KOPT-K1 (cell line): ENCODE data around the gene PPP1R7.
"Not testable (repeated sequence)": the region's sequence is repeated elsewhere in the genome, so short reads cannot be mapped to it uniquely, and the experiment has no call there.

Experiments used
- H3K27ac ChIP-seq: fragments of 200-600 bp; sonication (generic); 2 replicates; pipeline ENCODE4 v1.5.1; 2016; ENCODE audit warnings: antibody characterized with exemption, mild to moderate bottlenecking, low read depth, low read length; ENCODE audit not compliant: poor library complexity, severe bottlenecking
- H3K36me3 ChIP-seq: fragments of 200-600 bp; sonication (generic); 2 replicates; pipeline ENCODE4 v1.5.1; 2017; ENCODE audit warnings: antibody characterized with exemption, mild to moderate bottlenecking, low read length, moderate library complexity; ENCODE audit not compliant: insufficient read depth
- H3K9me3 ChIP-seq: fragments of 200-600 bp; sonication (generic); 2 replicates; pipeline ENCODE4 v1.5.1; 2017; ENCODE audit warnings: antibody characterized with exemption, low read length, mild to moderate bottlenecking; ENCODE audit not compliant: insufficient read depth, poor library complexity, severe bottlenecking

Gene PPP1R7

DNA sequence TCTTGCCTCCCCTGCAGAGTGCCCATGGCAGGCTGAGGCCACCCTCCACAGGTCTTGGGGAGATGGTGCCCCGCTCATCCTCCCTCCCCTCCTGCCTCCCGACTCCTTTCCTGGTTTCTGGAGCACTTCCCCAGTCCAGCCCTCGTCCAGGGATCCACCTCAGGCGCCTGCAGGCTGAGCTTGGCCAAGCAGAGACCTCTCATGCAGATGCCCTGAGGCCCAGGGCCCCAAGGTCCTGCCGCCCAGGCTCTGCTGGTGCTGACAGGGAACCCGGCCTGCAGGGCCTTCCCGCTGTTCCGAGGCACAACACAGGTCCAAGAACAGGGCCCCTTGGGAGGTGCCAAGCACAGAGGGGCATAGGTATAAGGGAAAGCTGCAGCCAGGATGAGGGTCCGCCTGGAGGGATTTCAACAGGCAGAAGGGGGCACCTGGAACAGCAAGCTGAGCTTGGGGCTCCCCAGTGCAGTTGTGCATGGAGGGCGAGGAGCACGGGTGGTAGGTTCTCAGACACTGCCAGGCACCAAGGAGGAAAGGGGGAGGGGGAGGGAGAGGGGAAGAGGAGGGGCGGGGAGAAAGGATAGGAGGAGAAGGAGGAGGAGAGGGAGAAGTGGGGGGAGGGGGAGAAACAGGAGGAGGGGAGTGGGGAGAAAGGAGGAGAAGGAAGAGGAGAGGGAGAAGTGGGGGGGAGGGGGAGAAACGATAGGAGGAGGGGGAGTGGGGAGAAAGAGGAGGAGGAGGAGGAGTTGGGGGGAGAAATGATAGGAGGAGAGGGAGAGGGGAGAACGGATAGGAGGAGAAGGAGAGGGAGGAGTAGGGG is 37.0 kb downstream of the PPP1R7 start:
- H3K36me3 ChIP-seq: peaks cover 16% of the 10 kb centered on the region
- H3K27ac ChIP-seq: no peak overlapping the region
- H3K9me3 ChIP-seq: no peaks in the 10 kb centered on the region

DNA sequence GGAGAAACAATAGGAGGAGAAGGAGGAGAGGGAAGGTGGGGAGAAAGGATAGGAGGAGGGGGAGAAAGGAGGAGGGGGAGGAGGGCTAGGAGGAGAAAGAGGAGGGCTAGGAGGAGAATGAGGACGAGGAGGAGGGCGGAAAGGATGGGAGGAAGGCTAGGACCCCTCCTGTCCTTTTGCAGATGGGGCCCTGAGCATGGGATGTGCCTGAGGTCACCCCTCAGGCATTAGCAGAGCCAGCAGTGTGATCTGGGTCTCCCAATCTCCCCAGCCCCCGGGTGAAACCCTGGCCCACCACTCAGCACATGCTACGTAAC is 37.6 kb downstream of the PPP1R7 start:
- H3K27ac ChIP-seq: no peak overlapping the region

DNA sequence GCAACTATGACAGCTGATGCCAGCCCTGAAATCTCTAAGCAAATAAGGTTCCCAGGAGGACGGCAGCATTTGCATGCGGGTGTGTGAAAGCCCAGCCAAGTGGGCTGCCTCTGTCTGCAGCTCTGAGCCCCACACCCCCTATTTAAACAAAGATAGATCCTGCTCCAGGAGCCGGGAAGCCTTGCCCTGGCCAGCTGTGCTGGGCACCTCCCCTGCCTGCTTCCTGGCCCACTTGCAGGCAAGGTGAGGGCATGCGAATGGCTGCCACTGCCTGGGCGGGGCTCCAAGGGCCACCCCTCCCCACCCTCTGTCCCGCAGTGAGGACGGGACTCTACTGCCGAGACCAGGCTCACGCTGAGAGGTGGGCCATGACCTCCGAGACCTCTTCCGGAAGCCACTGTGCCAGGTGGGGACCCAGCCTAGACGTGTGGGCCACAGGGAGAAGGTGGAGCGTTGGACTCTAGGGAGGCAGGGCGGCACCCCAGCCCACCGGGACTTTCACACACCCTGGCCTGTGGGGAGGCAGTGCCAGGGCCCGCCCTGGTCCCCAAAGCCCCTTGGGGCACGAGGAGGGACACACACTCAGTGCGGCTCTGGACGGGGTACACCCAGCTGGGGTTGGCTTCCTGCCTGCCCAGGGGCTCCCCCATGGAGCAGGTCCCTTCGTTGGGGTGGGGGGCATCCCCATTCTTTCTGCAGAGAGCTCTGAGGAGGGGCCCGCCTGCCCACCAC is 38.3 kb downstream of the PPP1R7 start, which contains the start of gene ANO7:
Gene ANO7 (plus strand): TSS at position 317 of the 732 bp plus-strand sequence. CDS start 1,387 bp downstream, outside the sequence.
- Histone ChIP-seq H3K36me3 (peaks cover 4% of the 10 kb centered on the region; the same call in 1 of the 2 replicates), H3K27ac (no peak within 1 kb of the TSS), H3K9me3 (no peaks in the 10 kb centered on the region)

More for the DNA sequence above, 37.6 kb downstream of the PPP1R7 start:
- Histone ChIP-seq H3K36me3 (peaks cover 10% of the 10 kb centered on the region), H3K9me3 (no peaks in the 10 kb centered on the region)

DNA sequence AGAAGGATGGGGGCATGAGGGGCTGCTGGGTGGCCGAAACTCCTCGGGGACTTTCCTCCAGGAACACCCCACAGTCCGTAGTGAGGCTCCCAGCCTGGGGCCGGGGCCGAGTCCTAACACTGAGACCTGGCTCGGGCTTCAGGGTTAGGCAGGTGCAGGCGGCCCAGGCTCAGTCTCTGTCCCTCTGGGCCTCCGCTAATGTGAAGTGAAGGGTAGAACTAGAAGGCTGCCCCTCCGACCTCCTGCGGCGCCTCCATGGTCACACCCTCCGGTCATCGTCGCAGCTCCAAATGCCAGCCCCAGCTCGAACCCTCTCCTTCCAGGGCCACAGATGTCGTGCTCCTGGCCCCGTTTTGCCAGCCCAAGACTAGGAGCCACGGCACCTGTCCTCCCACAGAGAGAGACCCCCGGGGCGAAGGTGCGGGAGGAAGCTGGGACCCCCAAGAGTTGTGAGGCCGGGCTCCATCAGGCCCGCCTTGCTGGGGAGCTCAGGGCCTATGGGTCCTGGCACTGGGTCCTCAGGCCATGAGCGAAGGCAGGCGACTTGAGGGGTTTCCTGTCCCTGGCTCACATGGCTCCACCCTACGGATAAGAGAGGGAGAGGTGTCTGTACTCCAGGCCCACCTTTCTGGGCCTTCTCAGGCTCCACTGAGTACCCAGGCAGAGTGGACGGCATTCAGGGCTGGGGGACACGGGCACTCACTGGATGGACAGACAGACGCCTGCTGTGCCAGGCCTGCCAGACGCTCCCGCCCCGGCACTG is 39.0 kb downstream of the PPP1R7 start:
- Histone ChIP-seq H3K27ac (no peak overlapping the region), H3K9me3 (no peaks in the 10 kb centered on the region), H3K36me3 (no peaks in the 10 kb centered on the region)

DNA sequence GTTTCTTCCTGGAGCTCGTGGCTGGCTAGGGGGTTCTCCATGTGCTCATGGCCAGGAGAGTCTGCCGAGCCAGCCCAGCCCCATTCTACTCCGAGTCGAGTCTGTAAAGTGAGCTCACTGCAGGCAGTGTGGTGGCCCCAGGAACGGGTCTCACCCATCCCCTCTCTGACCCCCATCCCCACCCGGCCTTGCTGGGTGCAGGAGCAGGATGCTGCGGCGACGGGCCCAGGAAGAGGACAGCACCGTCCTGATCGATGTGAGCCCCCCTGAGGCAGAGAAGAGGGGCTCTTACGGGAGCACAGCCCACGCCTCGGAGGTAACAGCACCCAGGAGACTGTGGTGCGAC is 39.6 kb downstream of the PPP1R7 start:
- Histone ChIP-seq H3K9me3 (no peaks in the 10 kb centered on the region), H3K27ac (no peak overlapping the region)

DNA sequence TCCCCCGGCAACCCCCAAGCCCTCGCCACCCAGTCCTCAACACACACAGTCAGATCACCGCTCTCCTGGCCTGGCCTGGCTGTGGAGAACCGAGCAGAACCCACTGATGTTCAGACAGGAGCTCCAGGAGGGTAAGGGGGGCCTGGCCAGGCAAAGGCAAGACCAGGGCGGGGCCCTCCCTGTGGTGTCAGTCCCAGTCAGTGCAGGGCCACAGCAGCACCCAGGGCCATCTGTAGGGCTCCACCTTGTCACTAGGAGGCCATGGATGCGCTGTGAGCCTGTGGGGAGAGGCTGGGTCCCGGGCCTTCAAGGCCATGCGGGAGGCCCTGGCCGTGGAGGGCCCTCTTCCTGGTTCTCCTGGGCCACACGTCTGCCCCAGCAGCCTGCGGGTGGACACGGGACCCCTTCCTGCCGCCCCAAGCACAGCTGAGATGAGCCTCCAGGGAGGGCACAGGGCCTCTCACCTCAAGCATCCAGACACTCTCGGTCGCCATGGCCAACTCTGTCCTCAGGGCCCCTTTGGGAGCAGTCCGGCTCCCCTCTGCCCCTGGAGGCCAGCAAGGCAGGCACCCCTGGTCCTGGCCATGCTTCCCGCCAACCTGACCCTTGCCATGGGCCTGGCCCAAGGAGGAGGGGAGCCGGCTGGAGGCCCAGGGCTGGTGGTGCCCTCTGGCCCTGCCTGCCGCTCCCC is 40.2 kb downstream of the PPP1R7 start:
- Histone ChIP-seq H3K27ac (no peak overlapping the region), H3K36me3 (no peaks in the 10 kb centered on the region)

More for the DNA sequence above, 39.6 kb downstream of the PPP1R7 start:
- no peaks in the 10 kb centered on the region for H3K36me3 ChIP-seq

DNA sequence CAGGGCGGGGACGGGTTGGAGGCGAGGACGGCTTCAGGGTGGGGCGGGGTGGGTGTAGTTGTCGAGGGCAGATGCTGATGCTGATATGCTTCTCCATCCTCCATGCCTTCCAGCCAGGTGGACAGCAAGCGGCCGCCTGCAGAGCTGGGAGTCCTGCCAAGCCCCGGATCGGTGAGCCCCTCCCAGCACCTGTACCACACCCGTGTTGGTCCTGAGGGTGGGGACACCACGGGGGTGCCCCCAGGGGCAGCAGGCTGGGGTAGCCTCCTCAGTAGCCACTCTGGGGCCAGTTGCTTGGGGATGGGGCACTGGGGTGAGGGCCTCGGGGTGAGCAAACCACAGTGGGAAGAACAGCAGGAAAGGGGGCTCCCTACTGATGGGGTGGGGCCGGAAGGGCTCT is 40.8 kb downstream of the PPP1R7 start:
- Histone ChIP-seq H3K9me3 (no peaks in the 10 kb centered on the region), H3K36me3 (no peaks in the 10 kb centered on the region), H3K27ac (no peak overlapping the region)

More for the DNA sequence above, 40.2 kb downstream of the PPP1R7 start:
- H3K9me3 ChIP-seq: no peaks in the 10 kb centered on the region

DNA sequence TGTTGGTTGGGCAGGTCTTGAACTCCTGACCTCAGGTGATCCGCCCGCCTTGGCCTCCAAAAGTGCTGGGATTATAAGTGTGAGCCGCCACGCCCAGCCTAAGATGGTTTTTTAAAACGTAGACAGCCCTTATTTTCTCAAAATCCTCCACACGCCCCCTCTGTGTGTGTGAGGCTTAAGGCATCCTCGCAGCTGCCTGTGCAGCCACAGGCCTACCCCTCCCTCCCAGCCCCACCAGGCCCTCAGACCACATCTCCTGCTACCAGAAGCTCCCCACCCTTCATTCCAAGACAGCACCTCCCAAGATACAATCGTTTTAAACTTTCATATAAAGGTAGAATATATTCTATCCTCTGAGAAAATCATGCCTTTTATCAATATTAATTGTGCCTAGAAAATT is 43.0 kb downstream of the PPP1R7 start:
- Histone ChIP-seq H3K36me3 (no peaks in the 10 kb centered on the region), H3K27ac (no peak overlapping the region), H3K9me3 (no peaks in the 10 kb centered on the region)

DNA sequence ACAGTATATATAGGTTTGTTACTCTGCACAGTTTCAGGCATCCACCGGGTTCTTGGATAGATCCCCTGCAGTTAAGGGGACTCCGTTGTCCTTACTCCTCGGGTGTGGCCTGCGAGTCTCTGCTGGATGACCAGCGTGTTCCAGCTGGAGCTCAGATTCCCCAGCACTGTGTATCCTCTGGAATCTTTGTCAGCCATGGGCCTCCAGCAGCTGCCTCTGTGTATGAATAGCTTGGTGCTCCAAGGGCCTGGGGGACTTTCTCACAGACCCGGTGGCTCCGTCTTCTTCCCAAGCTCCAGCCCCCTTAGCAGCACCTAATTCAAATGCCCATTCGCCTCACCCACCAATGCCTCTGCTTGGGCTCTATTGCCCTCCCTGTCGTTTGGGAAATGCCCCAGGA is 44.5 kb downstream of the PPP1R7 start:
- H3K27ac ChIP-seq: no peak overlapping the region
- no peaks in the 10 kb centered on the region for H3K9me3 ChIP-seq
- H3K36me3 ChIP-seq: no peaks in the 10 kb centered on the region

DNA sequence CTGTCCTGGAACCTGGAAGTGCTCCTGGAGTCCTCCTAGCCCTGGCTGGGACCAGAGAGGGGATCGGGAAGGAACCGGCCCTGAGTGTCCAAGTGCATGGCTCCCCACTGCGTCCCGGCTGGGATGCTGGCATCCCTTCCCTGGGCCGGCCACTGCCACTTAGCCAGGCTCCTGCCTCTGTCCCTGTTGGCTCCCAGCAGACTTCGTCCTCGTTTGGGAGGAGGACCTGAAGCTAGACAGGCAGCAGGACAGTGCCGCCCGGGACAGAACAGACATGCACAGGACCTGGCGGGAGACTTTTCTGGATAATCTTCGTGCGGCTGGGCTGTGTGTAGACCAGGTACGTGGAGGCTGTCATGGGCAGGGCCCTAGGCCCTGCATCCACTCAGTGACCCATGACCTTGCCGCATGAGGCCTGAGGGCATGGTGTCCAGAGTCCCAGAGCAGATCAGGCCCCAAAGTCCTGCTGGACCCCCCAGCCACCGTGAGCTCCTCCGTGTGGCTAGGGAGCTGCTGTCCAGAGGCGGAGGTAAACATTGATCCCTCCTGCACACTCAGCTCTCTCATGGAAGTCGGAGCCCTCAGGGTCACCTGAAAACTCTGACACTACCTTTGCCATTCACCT is 45.4 kb downstream of the PPP1R7 start:
- no peaks in the 10 kb centered on the region for H3K36me3 ChIP-seq
- no peak overlapping the region for H3K27ac ChIP-seq
- H3K9me3 ChIP-seq: no peaks in the 10 kb centered on the region

DNA sequence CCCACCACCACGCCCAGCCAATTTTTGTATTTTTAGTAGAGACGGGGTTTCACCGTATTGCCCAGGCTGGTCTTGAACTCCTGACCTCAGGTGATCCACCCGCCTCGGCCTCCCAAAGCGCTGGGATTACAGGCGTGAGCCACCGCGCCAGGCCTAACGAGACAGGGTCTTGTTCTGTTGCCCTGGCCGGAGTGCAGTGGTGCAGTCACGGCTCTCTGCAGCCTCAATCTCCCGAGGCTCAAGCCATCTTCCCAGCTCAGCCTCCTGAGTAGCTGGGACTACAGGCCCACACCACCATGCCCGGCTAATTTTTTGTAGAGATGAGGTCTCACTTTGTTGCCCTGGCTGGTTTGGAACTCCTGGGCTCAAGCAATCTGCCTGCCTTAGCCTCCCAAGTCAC is 47.0 kb downstream of the PPP1R7 start:
- not testable (repeated sequence) for H3K27ac ChIP-seq, H3K36me3 ChIP-seq, H3K9me3 ChIP-seq

DNA sequence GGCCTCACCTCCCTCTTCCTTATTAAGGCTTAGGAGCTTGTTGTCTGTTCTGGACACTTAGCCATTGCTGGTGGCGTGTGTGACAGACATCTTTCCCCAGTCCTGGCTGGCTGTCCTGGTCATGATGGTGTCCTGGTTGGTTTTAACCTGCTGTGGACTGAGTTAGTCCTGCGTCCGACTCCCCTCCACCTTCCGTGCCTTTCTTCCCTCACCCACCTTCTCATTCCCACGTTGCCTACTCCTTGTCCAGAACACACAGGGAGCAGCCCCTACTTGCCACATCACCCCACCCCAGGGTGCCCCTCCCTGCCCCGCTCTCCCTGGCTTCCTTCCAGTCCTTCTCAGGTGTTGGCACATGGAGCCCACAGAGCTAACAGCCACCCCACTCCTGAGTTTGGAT is 47.7 kb downstream of the PPP1R7 start:
- Histone ChIP-seq H3K9me3 (no peaks in the 10 kb centered on the region), H3K27ac (no peak overlapping the region)

DNA sequence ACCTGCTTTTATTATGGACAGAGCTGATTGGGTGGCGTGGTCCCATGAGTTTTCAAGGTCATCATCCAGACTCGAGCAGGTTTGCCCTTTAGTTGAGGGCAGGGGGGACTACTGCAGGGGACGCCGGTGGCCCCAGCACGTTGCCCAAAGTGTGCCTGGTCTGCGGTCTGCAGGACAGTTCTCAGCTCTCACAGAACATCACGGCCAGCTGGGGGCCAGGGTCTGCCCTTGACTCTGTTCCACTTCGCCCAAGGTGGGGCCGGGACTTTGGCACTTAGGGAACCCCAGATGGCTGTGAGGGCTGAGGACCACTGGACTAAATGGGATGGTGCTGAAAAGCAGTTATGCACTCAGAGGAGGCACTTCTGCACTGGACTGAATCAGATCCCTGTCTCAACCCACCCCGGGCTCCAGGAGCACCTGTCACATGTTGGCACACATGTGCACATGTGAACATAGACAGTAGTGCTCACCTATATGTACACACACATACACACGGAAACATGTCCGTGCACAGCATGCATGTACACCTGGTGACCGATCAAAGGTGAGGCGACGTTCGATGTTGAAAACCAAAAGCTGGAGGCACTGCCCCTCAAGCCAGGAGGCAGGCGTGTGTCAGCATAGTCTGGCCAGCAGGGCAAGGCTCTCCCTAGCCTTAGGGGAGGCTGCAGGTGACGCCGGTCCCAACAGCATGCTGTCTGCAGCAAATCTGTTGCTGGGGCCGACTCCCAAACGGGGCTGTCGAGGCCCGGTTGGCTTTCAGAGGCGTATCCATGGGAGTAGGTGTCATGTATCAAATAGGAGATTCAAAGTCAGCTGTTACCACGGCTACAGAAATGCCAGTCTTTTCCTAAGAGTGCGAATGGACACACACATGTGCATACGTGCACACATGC is 48.4 kb downstream of the PPP1R7 start:
- no peaks in the 10 kb centered on the region for H3K36me3 ChIP-seq
- H3K9me3 ChIP-seq: no peaks in the 10 kb centered on the region
- H3K27ac ChIP-seq: no peak overlapping the region

More for the DNA sequence above, 47.7 kb downstream of the PPP1R7 start:
- H3K36me3 ChIP-seq: no peaks in the 10 kb centered on the region

DNA sequence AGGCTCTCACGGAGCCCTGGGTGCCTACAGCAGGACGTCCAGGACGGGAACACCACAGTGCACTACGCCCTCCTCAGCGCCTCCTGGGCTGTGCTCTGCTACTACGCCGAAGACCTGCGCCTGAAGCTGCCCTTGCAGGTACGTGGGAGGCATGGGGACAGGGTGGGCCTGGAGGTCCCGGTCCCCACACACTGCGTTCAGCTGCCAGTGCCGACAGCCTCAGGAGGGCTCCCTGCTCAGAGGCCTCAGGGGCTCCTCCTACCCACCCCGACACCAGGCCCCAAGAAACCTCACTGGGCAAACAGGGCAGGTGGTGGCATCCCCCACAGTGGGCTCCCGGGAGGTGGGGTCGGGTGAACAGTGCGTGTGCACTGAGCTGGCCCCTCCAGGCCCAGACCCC is 49.0 kb downstream of the PPP1R7 start:
- no peaks in the 10 kb centered on the region for H3K9me3 ChIP-seq

More for the DNA sequence above, 49.0 kb downstream of the PPP1R7 start:
- no peak overlapping the region for H3K27ac ChIP-seq
- H3K36me3 ChIP-seq: no peaks in the 10 kb centered on the region
